Prostate gland (tissue), 2 donors: ENCODE data around the gene LHX4.

Experiments
- CTCF ChIP-seq, 4 experiments: fragments of 200-600 bp in 2 of 4; fragments of 450-650 bp in 2 of 4; sonication (generic) in 2 of 4; IDR thresholded peaks; 1 replicate in 3 of 4; 2 replicates in 1 of 4; pipeline ENCODE4 v1.5.1; 2016 to 2019; ENCODE audit warnings: antibody characterized with exemption in 4 of 4, mild to moderate bottlenecking in 2 of 4, moderate library complexity in 2 of 4
- POLR2AphosphoS5 ChIP-seq: sonication (generic); formaldehyde crosslinking; IDR thresholded peaks from one replicate; pipeline ENCODE4 v1.6.1; 2017; ENCODE audit warnings: antibody characterized with exemption

DNA sequence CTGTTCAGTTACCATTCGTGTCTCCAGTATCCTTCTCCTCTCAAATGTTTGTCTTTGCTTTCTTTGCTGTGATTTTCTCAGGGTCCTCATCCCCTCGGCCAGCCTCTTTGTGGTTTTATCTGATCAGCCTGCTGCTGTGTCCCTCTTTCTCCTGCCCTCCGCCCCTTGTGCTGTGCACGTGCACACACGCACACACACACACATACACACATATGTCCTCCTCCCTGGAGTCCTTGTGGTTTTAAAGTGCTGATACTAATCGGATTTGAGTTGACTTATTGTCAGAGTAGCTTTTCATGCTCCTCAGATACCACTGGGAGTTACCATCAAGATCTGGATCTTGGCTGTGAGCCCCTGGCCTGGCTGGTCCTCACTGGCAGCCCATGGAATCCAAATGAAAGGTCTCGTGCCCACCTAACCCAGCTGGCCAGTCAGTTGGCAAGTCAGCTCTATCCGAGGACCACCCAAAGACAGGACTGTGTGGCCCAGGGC, 41.3 kb upstream of the LHX4 start:
- TF ChIP-seq CTCF (IDR thresholded peaks at IDR 0.05): no peak
- no peak for TF ChIP-seq POLR2AphosphoS5
